ENCODE results near the gene NR2F1-AS1.
"Not testable (repeated sequence)": the region's sequence is repeated elsewhere in the genome, so short reads cannot be mapped to it uniquely, and the experiment has no call there.

NR2F1-AS1 gene

DNA sequence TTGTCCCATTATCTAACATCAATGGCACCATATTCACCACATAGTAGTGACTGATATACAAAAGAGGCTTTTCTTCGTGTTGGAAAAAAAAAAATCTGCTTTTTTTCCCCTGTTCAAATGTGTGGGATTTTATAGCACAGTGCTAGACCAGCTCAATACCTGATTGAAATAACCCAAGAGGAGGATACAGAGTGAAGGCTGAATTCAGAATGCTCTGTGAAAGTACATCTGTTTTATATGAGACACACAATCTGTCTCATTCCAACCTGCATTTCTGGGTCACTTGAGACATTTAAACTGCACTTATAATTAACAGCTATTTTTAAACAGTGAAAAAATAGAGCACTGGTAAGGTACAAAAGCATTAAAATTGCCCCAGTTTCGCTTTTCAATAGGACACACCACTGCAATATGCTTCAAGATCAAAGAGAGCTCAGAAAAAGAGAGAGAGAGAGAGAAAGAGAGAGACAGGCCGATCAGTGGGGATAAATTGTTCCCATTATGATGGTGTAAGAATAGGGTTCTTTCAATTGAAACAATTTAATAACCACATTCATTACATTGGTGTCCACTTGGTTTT, 179.3 kb downstream of the NR2F1-AS1 start:
- no peaks in the 10 kb centered on the region for H3K36me3 ChIP-seq
- H4K20me1 ChIP-seq = no peaks in the 10 kb centered on the region
- no peak overlapping the region for H3K27ac ChIP-seq
- TF ChIP-seq Cebpa-rat (IDR thresholded peaks at IDR 0.05) = no peak
- H3K4me3 ChIP-seq = no peak overlapping the region
- H3K27me3 ChIP-seq = no peaks in the 10 kb centered on the region
- 0 out of 22 replicates have a peak overlapping the region, but pooled peaks of 1 of the 11 experiments have one; percentile 13 for H3K4me2 ChIP-seq
- peaks cover 0 to 6% (median 0%) of the 10 kb centered on the region in 10 experiments; a peak in 3 of 20 replicates for H3K4me1 ChIP-seq
- no peak overlapping the region for H3K9ac ChIP-seq
- H3K9me3 ChIP-seq (replicated peaks in 1 of 11) = peaks cover under 1 to 13% (median 6%) of the 10 kb centered on the region in 11 experiments; a peak in 18 of 22 replicates

DNA sequence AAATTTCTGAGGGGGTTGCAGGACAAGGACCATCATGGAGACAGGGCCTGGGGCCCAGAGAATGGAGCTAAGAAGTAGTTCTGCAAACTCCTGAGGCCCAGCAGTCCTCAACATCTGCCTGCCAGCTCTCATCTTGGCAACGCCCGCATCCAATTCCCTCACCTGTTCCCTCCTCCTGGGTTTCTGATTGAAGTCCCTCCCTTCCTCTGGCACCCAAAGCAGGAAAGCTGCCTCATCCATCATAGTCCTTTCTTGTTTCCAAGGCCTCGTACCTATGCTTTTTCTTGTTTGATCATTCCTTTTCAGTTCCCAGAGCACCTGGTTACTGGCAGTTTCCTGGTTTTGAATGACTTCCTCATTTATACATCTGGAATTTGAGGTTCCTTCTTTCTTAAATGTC, 181.3 kb downstream of the NR2F1-AS1 start:
- Histone ChIP-seq H3K27me3 (no peaks in the 10 kb centered on the region), H3K4me3 (no peak overlapping the region), H3K4me2 (no peak overlapping the region), H3K27ac (no peak overlapping the region), H4K20me1 (no peaks in the 10 kb centered on the region), H3K9ac (no peak overlapping the region), H3K36me3 (no peaks in the 10 kb centered on the region), H3K9me3 (replicated peaks in 1 of 11) (peaks cover 9 to 27% (median 15%) of the 10 kb centered on the region in 11 experiments; a peak in 20 of 22 replicates), H3K4me1 (peaks cover 0 to 6% (median 0%) of the 10 kb centered on the region in 10 experiments; a peak in 4 of 20 replicates)
- no peak for TF ChIP-seq Cebpa-rat (IDR thresholded peaks at IDR 0.05)

DNA sequence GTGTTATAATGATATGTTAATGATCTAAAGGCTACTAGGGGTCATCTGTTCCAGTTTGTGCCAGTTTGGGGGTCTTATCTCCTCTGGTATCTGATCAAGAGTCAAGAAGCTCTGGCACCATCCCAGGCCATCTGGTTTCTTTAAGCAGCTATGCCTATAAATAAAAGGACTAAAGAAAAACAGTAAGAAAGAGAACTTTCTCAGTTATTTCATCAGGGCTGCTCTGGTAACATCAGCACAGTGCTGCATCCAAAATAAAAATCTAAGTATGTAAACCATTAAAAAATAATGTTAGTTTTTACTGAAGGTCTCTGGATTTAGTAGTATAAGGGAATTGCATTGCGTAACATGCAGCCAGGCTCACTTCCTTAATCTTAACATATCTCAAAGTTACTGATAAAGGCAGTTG, 185.0 kb downstream of the NR2F1-AS1 start:
- peak in 8 of 11 experiments; percentile 15 to 94 (median 70); a peak in 11 of 22 replicates for TF ChIP-seq Cebpa-rat (IDR thresholded peaks at IDR 0.05)
- no peak overlapping the region for H3K27ac ChIP-seq
- H3K4me3 ChIP-seq = no peak overlapping the region
- no peaks in the 10 kb centered on the region for H3K27me3 ChIP-seq
- peak overlapping the region in 3 of 11 experiments; percentile 2 to 13 (median 9); a peak in 2 of 22 replicates for H3K4me2 ChIP-seq
- H3K4me1 ChIP-seq = peaks cover 0 to 6% (median 0%) of the 10 kb centered on the region in 10 experiments; a peak in 1 of 20 replicates
- H3K36me3 ChIP-seq = no peaks in the 10 kb centered on the region
- H3K9ac ChIP-seq = no peak overlapping the region
- peaks cover 9 to 30% (median 15%) of the 10 kb centered on the region in 11 experiments; a peak in 20 of 22 replicates for H3K9me3 ChIP-seq (replicated peaks in 1 of 11)
- H4K20me1 ChIP-seq = no peaks in the 10 kb centered on the region

GRCh38 chr5:93395010-93395409, 186.0 kb downstream of the NR2F1-AS1 start:
- Histone ChIP-seq H3K4me2 (no peak overlapping the region), H3K4me1 (peaks cover 0 to 6% (median 0%) of the 10 kb centered on the region in 10 experiments; a peak in 1 of 20 replicates)
- TF ChIP-seq Cebpa-rat (IDR thresholded peaks at IDR 0.05) = no peak

DNA sequence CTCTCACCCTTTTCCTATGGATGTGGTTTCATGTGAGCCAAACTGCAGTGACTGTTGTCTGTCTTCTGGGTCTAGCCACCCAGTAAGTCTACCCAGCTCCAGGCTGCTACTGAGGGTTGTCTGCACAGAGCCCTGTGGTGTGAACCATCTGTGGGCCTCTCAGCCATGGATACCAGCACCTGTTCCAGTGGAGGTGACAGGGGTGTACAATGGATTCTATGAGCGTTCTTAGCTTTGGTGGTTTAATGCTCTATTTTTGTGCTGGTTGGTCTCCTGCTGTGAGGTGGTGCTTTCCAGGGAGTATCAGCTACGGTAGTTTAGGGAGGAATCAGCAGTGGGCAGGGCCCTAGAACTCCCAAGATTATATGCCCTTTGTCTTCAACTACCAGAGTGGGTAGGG, 186.7 kb downstream of the NR2F1-AS1 start:
- H3K4me2 ChIP-seq = no peak overlapping the region
- no peak overlapping the region for H3K4me3 ChIP-seq
- H3K36me3 ChIP-seq = no peaks in the 10 kb centered on the region
- no peaks in the 10 kb centered on the region for H3K27me3 ChIP-seq
- TF ChIP-seq Cebpa-rat (IDR thresholded peaks at IDR 0.05) = no peak
- H3K9me3 ChIP-seq (replicated peaks in 1 of 11) = peaks cover 9 to 36% (median 16%) of the 10 kb centered on the region in 11 experiments; a peak in 20 of 22 replicates
- peaks cover 0 to 6% (median 0%) of the 10 kb centered on the region in 10 experiments; a peak in 1 of 20 replicates for H3K4me1 ChIP-seq
- H3K9ac ChIP-seq = no peak overlapping the region
- H4K20me1 ChIP-seq = no peaks in the 10 kb centered on the region
- no peak overlapping the region for H3K27ac ChIP-seq

More at GRCh38 chr5:93395010-93395409, 186.0 kb downstream of the NR2F1-AS1 start:
- Histone ChIP-seq H3K4me3 (no peak overlapping the region), H3K36me3 (no peaks in the 10 kb centered on the region), H4K20me1 (no peaks in the 10 kb centered on the region), H3K27ac (no peak overlapping the region), H3K9ac (no peak overlapping the region), H3K9me3 (replicated peaks in 1 of 11) (peaks cover 9 to 36% (median 16%) of the 10 kb centered on the region in 11 experiments; a peak in 20 of 22 replicates), H3K27me3 (no peaks in the 10 kb centered on the region)

GRCh38 chr5:93391169-93391568, 189.8 kb downstream of the NR2F1-AS1 start:
- H3K27ac ChIP-seq, H3K27me3 ChIP-seq, H3K4me3 ChIP-seq, H3K9ac ChIP-seq, H4K20me1 ChIP-seq, H3K4me2 ChIP-seq, H3K4me1 ChIP-seq, H3K36me3 ChIP-seq: not testable (repeated sequence)
- H3K9me3 ChIP-seq (replicated peaks in 1 of 11) = peaks cover 0 to 18% (median 4%) of the 10 kb centered on the region in 11 experiments; a peak in 11 of 22 replicates

GRCh38 chr5:93385655-93386054, 195.4 kb downstream of the NR2F1-AS1 start:
- no peak overlapping the region for H3K4me2 ChIP-seq
- no peaks in the 10 kb centered on the region for H3K27me3 ChIP-seq
- no peak for TF ChIP-seq Cebpa-rat (IDR thresholded peaks at IDR 0.05)
- H3K4me3 ChIP-seq = no peak overlapping the region
- H3K9me3 ChIP-seq (replicated peaks in 1 of 11) = peaks cover 0 to 4% (median 0%) of the 10 kb centered on the region in 11 experiments; a peak in 1 of 22 replicates
- H3K27ac ChIP-seq = no peak overlapping the region
- H3K36me3 ChIP-seq = no peaks in the 10 kb centered on the region
- no peak overlapping the region for H3K9ac ChIP-seq
- no peaks in the 10 kb centered on the region for H4K20me1 ChIP-seq
- peaks cover 0 to 19% (median 9%) of the 10 kb centered on the region in 10 experiments; a peak in 14 of 20 replicates for H3K4me1 ChIP-seq

- no peak overlapping the region for H3K4me2 ChIP-seq
- H3K27ac ChIP-seq = no peak overlapping the region
- no peaks in the 10 kb centered on the region for H3K9me3 ChIP-seq (replicated peaks in 1 of 11)
- no peak overlapping the region for H3K4me3 ChIP-seq
- peaks cover 0 to 19% (median 9%) of the 10 kb centered on the region in 10 experiments; a peak in 14 of 20 replicates for H3K4me1 ChIP-seq
- H3K27me3 ChIP-seq = no peaks in the 10 kb centered on the region
- H3K9ac ChIP-seq = no peak overlapping the region
- H3K36me3 ChIP-seq = no peaks in the 10 kb centered on the region
- TF ChIP-seq Cebpa-rat (IDR thresholded peaks at IDR 0.05) = no peak
- H4K20me1 ChIP-seq = no peaks in the 10 kb centered on the region
Observed at GRCh38 chr5:93384995-93385394, 196.0 kb downstream of the NR2F1-AS1 start.

DNA sequence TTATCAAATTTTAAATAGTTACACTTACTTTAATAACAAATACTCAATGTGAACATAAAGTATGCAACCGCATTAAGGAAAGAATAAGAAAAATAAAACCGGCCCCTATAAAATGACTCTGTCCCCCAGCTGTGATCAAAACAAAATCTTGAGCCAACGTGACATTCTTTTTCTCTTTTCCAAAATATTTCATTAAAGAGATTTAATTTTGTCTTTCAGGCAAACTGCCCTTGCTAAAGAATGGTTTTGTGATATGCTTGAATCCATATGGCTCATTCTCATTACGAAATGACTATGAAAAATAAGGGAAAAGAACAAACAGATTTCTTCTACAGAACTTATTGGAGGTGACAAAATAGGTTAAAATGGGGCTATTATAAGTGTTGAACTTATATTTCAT, 197.0 kb downstream of the NR2F1-AS1 start:
- no peak for TF ChIP-seq Cebpa-rat (IDR thresholded peaks at IDR 0.05)
- Histone ChIP-seq H3K27ac (no peak overlapping the region), H3K9me3 (replicated peaks in 1 of 11) (no peaks in the 10 kb centered on the region), H3K27me3 (no peaks in the 10 kb centered on the region), H3K4me2 (no peak overlapping the region), H3K36me3 (no peaks in the 10 kb centered on the region), H3K4me3 (no peak overlapping the region), H4K20me1 (no peaks in the 10 kb centered on the region), H3K9ac (no peak overlapping the region), H3K4me1 (peaks cover 0 to 19% (median 9%) of the 10 kb centered on the region in 10 experiments; a peak in 14 of 20 replicates)
